Hematopoietic multipotent progenitor cell treated with erythropoietin and hydrocortisone succinate and interleukin-3 and kit ligand, for 15 days (in vitro differentiated cells): ENCODE results near the gene CREB5.
"Not testable (repeated sequence)": the region's sequence is repeated elsewhere in the genome, so short reads cannot be mapped to it uniquely, and the experiment has no call there.

Source experiments
- DNase-seq: peaks from one replicate; pipeline ENCODE4 v3.0.0-alpha.2; 2015; ENCODE audit warnings: low spot score

CREB5 gene

GRCh38 chr7:28550580-28551186 is 138.4 kb downstream of the CREB5 start:
- no peak for DNase-seq

GRCh38 chr7:28551331-28551730 is 139.0 kb downstream of the CREB5 start:
- no peak for DNase-seq

- DNase-seq: not testable (repeated sequence)
Measured at GRCh38 chr7:28551766-28552165, 139.4 kb downstream of the CREB5 start.

- no peak for DNase-seq
Measured at GRCh38 chr7:28554802-28555471, 142.6 kb downstream of the CREB5 start.

- no peak for DNase-seq
Measured at GRCh38 chr7:28556025-28556424, 143.7 kb downstream of the CREB5 start.

- no peak for DNase-seq
Measured at GRCh38 chr7:28556671-28557070, 144.4 kb downstream of the CREB5 start.

- no peak for DNase-seq
Measured at GRCh38 chr7:28558236-28558635, 145.9 kb downstream of the CREB5 start.

- no peak for DNase-seq
Measured at GRCh38 chr7:28560767-28561166, 148.4 kb downstream of the CREB5 start.

GRCh38 chr7:28564033-28564432 is 151.7 kb downstream of the CREB5 start:
- no peak for DNase-seq

- no peak for DNase-seq
Measured at GRCh38 chr7:28564755-28565374, 152.5 kb downstream of the CREB5 start.

GRCh38 chr7:28565980-28566379 is 153.7 kb downstream of the CREB5 start:
- no peak for DNase-seq

- no peak for DNase-seq
Measured at GRCh38 chr7:28570113-28570969, 158.0 kb downstream of the CREB5 start.

GRCh38 chr7:28570970-28571288 is 158.6 kb downstream of the CREB5 start:
- no peak for DNase-seq

- DNase-seq: no peak
Measured at GRCh38 chr7:28571405-28571804, 159.1 kb downstream of the CREB5 start.

- no peak for DNase-seq
Measured at GRCh38 chr7:28572321-28573058, 160.2 kb downstream of the CREB5 start.

GRCh38 chr7:28573059-28573553 is 160.8 kb downstream of the CREB5 start:
- no peak for DNase-seq

GRCh38 chr7:28573651-28574301 is 161.5 kb downstream of the CREB5 start:
- DNase-seq: no peak

- DNase-seq: no peak
Measured at GRCh38 chr7:28575241-28575643, 162.9 kb downstream of the CREB5 start.

- DNase-seq: no peak
Measured at GRCh38 chr7:28576656-28577055, 164.3 kb downstream of the CREB5 start.

GRCh38 chr7:28579571-28579970 is 167.3 kb downstream of the CREB5 start:
- no peak for DNase-seq

GRCh38 chr7:28580665-28581064 is 168.3 kb downstream of the CREB5 start:
- DNase-seq: no peak
